Fibroblast of mammary gland (primary cell): ENCODE data around the gene HAT1.

Experiments
- DNase-seq: peaks from one replicate; pipeline ENCODE4 v3.0.0-alpha.2; 2010; ENCODE audit warnings: low read depth
- H3K4me3 ChIP-seq: 2 replicates; pipeline ENCODE4 v1.5.1; 2011; ENCODE audit warnings: low read depth, mild to moderate bottlenecking, low read length, moderate library complexity; ENCODE audit not compliant: control insufficient read depth
- TF ChIP-seq, protein P1 (sequence below): conservative IDR thresholded peaks from 2 replicates; pipeline ENCODE4 v1.5.1; 2011; ENCODE audit warnings: low read depth, low read length, inconsistent platforms; ENCODE audit not compliant: control insufficient read depth, insufficient read depth

HAT1 gene

GRCh38 chr2:172012677-172013391 is 90.6 kb downstream of the HAT1 start:
- TF ChIP-seq, protein P1, sequence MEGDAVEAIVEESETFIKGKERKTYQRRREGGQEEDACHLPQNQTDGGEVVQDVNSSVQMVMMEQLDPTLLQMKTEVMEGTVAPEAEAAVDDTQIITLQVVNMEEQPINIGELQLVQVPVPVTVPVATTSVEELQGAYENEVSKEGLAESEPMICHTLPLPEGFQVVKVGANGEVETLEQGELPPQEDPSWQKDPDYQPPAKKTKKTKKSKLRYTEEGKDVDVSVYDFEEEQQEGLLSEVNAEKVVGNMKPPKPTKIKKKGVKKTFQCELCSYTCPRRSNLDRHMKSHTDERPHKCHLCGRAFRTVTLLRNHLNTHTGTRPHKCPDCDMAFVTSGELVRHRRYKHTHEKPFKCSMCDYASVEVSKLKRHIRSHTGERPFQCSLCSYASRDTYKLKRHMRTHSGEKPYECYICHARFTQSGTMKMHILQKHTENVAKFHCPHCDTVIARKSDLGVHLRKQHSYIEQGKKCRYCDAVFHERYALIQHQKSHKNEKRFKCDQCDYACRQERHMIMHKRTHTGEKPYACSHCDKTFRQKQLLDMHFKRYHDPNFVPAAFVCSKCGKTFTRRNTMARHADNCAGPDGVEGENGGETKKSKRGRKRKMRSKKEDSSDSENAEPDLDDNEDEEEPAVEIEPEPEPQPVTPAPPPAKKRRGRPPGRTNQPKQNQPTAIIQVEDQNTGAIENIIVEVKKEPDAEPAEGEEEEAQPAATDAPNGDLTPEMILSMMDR, result no peak
- H3K4me3 ChIP-seq, result no peak overlapping the region
- DNase-seq, result no peak

- no peak overlapping the region for H3K4me3 ChIP-seq
- DNase-seq, result no peak
- TF ChIP-seq, protein P1, result no peak
These were observed 91.1 kb downstream of the HAT1 start for GRCh38 chr2:172013396-172013795.

DNA sequence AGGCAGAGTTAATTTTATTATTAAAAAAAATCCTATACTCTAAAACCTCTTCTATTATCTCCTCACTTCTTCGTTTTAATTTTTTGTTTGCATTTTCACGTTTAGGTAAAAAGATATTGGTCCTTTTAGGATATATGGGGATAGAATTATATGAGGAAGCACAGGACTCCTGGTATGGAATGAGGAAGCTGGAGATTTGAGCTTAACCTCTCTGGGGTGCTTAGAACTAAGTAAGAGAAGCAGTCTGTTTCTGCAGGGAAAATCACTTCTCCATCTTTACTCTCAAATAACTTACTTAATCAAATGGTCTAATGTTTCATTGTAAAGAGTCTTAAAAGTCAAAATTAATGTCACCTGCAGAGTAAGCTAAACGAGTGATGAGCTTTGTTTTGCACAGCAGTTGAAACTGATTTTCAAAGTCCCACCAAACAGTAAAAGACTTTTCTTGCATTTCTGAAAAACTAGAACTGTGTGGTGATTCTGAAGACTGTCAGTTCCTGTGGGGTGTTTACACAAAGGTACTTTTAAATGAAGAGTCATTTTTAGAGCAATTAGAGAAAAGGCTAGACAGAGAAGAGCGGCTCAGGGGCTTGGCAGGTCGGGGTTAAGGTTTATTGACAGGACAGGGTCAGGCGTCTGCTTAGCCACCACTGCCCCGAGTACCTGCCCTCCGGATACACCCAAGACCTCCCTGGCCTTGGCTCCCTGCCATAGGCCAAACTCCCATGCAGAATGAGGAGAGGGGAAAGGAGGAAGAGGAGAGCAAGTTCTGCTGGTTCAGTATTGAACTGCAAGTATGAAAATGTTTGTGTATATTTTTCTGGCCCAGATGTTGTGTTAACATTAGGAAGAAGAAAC is 99.0 kb downstream of the HAT1 start:
- H3K4me3 ChIP-seq, result no peak overlapping the region
- TF ChIP-seq, protein P1, result no peak
- DNase-seq, result no peak

GRCh38 chr2:172021955-172022354 is 99.7 kb downstream of the HAT1 start:
- no peak overlapping the region for H3K4me3 ChIP-seq
- TF ChIP-seq, protein P1, result no peak
- peak; percentile 42 for DNase-seq

- DNase-seq, result no peak
- TF ChIP-seq, protein P1, result no peak
- no peak overlapping the region for H3K4me3 ChIP-seq
These were observed 109.3 kb downstream of the HAT1 start for GRCh38 chr2:172031536-172031935.
